HFFc6 (cell line): ENCODE results near the gene SDCCAG8. TPM values are rescaled to one million over a fixed set of nuclear protein-coding genes. Genes with fewer than 3 reads are reported as not detected.

ENCODE experiments used
- DNase-seq: peaks from one replicate; pipeline ENCODE4 v3.0.0-alpha.2; 2018
- H3K27ac Mint-ChIP-seq: 2 replicates; pipeline ENCODE4 v1.8.0; 2020; ENCODE audit warnings: mild to moderate bottlenecking, mixed read lengths
- H3K27me3 Mint-ChIP-seq: 2 replicates; pipeline ENCODE4 v1.8.0; 2021; ENCODE audit warnings: mild to moderate bottlenecking, moderate library complexity, mixed read lengths; ENCODE audit not compliant: insufficient read depth
- H3K36me3 Mint-ChIP-seq: 2 replicates; pipeline ENCODE4 v1.8.0; 2021; ENCODE audit warnings: low read depth, mixed read lengths
- H3K4me1 Mint-ChIP-seq: 2 replicates; pipeline ENCODE4 v1.8.0; 2020; ENCODE audit warnings: low read depth, mixed read lengths
- H3K4me3 Mint-ChIP-seq: 2 replicates; pipeline ENCODE4 v1.8.0; 2020; ENCODE audit warnings: mild to moderate bottlenecking, moderate library complexity, mixed read lengths
- H3K9me3 Mint-ChIP-seq: 2 replicates; pipeline ENCODE4 v1.8.0; 2020; ENCODE audit warnings: mild to moderate bottlenecking, mixed read lengths
- CTCF ChIP-seq: fragments of 200-600 bp; sonication (generic); IDR thresholded peaks from 2 replicates; pipeline ENCODE4 v1.5.0; 2021; ENCODE audit warnings: antibody characterized with exemption, mild to moderate bottlenecking
- total RNA-seq, 6 experiments: library from RNA; stranded (reverse); fragmentation: NEBNext Ultra II Directional; extraction: Animal tissue kit (Norgen Biotek cat#: 25700); gene quantifications; 2 replicates in 1 of 6; 3 replicates in 5 of 6; pipeline ENCODE4 v1.2.3, GENCODE V29; 2021

Gene SDCCAG8
- total RNA-seq, 6 experiments from 2014 or later, result 22.3 to 31.2 (median 26.1) TPM

GRCh38 chr1:243301059-243301458 lies 45.2 kb downstream of the SDCCAG8 start:
- peaks cover 60% of the 10 kb centered on the region for H3K36me3 Mint-ChIP-seq
- TF ChIP-seq CTCF, result no peak

DNA sequence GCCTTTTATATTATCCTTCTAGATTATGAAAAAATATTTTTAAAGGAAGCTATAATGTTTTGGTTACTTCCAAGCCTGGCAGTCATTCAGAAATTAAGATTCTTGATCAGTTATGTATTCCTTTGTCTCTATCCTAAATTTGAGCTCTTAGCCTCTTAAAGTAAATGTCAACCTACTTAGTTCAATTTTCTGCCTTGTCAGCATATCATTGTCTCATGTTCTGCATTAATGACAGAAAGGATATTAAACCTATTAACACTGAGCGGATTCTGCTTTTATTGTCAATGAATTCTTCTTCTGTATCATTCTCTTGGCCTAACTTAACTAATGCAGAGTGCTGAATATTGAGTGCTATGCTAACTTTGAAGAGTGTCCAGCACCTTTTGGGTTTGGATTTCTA lies 56.0 kb downstream of the SDCCAG8 start:
- H3K9me3 Mint-ChIP-seq, result no peaks in the 10 kb centered on the region

More at GRCh38 chr1:243301059-243301458, 45.2 kb downstream of the SDCCAG8 start:
- no peak for DNase-seq
- H3K27ac Mint-ChIP-seq, result no peak overlapping the region
- peaks cover 9% of the 10 kb centered on the region for H3K4me1 Mint-ChIP-seq
- H3K4me3 Mint-ChIP-seq, result no peak overlapping the region
- H3K27me3 Mint-ChIP-seq, result no peaks in the 10 kb centered on the region
- peaks cover 6% of the 10 kb centered on the region; the same call in 1 of the 2 replicates for H3K9me3 Mint-ChIP-seq

GRCh38 chr1:243312952-243313634 lies 57.3 kb downstream of the SDCCAG8 start:
- no peak for DNase-seq
- no peaks in the 10 kb centered on the region for H3K9me3 Mint-ChIP-seq
- no peaks in the 10 kb centered on the region; the same call in 1 of the 2 replicates for H3K27me3 Mint-ChIP-seq
- H3K27ac Mint-ChIP-seq, result no peak overlapping the region
- H3K4me3 Mint-ChIP-seq, result no peak overlapping the region
- H3K4me1 Mint-ChIP-seq, result peaks cover 20% of the 10 kb centered on the region
- no peak for TF ChIP-seq CTCF
- peaks cover 25% of the 10 kb centered on the region for H3K36me3 Mint-ChIP-seq

More for the DNA sequence above, 56.0 kb downstream of the SDCCAG8 start:
- H3K36me3 Mint-ChIP-seq, result peaks cover 24% of the 10 kb centered on the region
- no peak overlapping the region for H3K4me3 Mint-ChIP-seq
- no peaks in the 10 kb centered on the region; the same call in 1 of the 2 replicates for H3K27me3 Mint-ChIP-seq
- H3K27ac Mint-ChIP-seq, result no peak overlapping the region
- peaks cover 20% of the 10 kb centered on the region for H3K4me1 Mint-ChIP-seq
- no peak for DNase-seq
- TF ChIP-seq CTCF, result no peak

- no peak for TF ChIP-seq CTCF
- peak overlapping the region; percentile 15; the same call in 1 of the 2 replicates for H3K27ac Mint-ChIP-seq
- peaks cover 20% of the 10 kb centered on the region for H3K4me1 Mint-ChIP-seq
Measured at GRCh38 chr1:243313635-243314536, 58.0 kb downstream of the SDCCAG8 start.

GRCh38 chr1:243315455-243315854 lies 59.6 kb downstream of the SDCCAG8 start:
- Mint-ChIP-seq H3K36me3 (peaks cover 32% of the 10 kb centered on the region), H3K9me3 (no peaks in the 10 kb centered on the region), H3K27ac (no peak overlapping the region), H3K4me3 (no peak overlapping the region), H3K27me3 (no peaks in the 10 kb centered on the region; the same call in 1 of the 2 replicates), H3K4me1 (peaks cover 20% of the 10 kb centered on the region)
- no peak for DNase-seq
- no peak for TF ChIP-seq CTCF

More at GRCh38 chr1:243313635-243314536, 58.0 kb downstream of the SDCCAG8 start:
- H3K9me3 Mint-ChIP-seq, result no peaks in the 10 kb centered on the region
- DNase-seq, result no peak
- peaks cover 25% of the 10 kb centered on the region for H3K36me3 Mint-ChIP-seq
- no peaks in the 10 kb centered on the region; the same call in 1 of the 2 replicates for H3K27me3 Mint-ChIP-seq
- H3K4me3 Mint-ChIP-seq, result no peak overlapping the region
